ENCODE measurements around the gene PTPN4. TPM values are rescaled to one million over a fixed set of nuclear protein-coding genes. Genes with fewer than 3 reads are reported as not detected.

The PTPN4 gene
- total and polyA plus RNA-seq, 2 of the 13 experiments (the other 11 are each of a cell fraction or from before 2014, with no cell fraction given), result 20.3 to 34.6 TPM

DNA sequence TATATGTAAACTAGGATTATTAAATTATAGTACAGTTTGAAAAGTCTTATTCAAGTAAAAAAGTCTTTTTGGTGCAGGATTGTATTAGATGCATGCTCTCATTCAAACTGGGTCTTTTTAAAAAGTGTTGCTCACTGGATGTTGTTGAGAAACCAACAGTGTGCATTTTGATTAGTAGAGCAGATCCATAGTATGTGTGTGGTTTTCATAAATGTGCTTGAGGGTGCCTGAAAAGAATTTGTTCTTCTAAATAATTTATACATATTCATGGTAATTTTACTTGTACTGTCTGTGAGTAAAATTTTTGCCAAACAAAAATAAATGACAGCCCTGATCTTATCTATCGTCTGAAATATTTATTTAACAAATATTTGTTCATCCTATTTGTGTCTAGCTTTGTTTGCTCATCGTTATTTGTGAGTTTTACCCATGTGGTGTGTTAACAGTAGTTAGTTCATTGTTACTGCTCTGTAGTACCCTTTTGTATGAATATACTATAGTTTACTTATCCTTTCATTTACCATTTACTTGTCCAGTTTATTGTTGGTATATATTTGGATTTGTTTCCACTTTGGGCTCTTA is 50.4 kb downstream of the PTPN4 start (continued):
- TF ChIP-seq, protein P1, sequence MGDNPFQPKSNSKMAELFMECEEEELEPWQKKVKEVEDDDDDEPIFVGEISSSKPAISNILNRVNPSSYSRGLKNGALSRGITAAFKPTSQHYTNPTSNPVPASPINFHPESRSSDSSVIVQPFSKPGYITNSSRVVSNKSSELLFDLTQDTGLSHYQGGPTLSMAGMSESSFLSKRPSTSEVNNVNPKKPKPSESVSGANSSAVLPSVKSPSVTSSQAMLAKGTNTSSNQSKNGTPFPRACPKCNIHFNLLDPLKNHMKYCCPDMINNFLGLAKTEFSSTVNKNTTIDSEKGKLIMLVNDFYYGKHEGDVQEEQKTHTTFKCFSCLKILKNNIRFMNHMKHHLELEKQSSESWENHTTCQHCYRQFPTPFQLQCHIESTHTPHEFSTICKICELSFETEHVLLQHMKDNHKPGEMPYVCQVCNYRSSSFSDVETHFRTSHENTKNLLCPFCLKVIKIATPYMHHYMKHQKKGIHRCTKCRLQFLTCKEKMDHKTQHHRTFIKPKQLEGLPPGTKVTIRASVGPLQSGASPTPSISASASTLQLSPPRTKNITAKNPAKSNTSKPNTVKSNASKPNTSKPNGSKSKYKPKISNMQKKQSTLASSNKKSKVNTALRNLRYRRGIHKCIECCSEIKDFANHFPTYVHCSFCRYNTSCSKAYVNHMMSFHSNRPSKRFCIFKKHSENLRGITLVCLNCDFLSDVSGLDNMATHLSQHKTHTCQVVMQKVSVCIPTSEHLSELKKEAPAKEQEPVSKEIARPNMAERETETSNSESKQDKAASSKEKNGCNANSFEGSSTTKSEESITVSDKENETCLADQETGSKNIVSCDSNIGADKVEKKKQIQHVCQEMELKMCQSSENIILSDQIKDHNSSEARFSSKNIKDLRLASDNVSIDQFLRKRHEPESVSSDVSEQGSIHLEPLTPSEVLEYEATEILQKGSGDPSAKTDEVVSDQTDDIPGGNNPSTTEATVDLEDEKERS (CRISPR knock-in tag; IDR thresholded peaks at IDR 0.05), result no peak
- peak; percentile 69; the same call in 1 of the 2 replicates for TF ChIP-seq GATAD2A (CRISPR knock-in tag; IDR thresholded peaks at IDR 0.05)
- TF ChIP-seq, protein P2, sequence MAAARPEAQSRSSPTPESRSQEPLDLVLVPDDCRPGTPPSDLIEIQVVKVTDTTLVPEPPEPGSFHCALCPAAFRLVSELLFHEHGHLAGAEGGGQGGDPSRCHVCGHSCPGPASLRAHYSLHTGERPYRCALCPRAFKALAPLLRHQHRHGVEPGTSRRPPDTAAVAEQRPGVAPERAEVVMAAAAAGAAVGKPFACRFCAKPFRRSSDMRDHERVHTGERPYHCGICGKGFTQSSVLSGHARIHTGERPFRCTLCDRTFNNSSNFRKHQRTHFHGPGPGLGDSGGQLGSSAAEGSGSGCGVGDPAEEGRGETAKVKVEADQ (CRISPR knock-in tag; IDR thresholded peaks at IDR 0.05; ENCODE audit: borderline replicate concordance), result no peak
- peak; percentile 60; the same call in 1 of the 2 replicates for TF ChIP-seq RCOR2 (CRISPR knock-in tag; IDR thresholded peaks at IDR 0.05)
- TF ChIP-seq RXRB (CRISPR knock-in tag; IDR thresholded peaks at IDR 0.05; ENCODE audit: borderline replicate concordance), result peak; percentile 27; the same call in 1 of the 2 replicates
- TF ChIP-seq NKX3-1 (CRISPR knock-in tag; IDR thresholded peaks at IDR 0.05), result no peak
- TF ChIP-seq, protein P3, sequence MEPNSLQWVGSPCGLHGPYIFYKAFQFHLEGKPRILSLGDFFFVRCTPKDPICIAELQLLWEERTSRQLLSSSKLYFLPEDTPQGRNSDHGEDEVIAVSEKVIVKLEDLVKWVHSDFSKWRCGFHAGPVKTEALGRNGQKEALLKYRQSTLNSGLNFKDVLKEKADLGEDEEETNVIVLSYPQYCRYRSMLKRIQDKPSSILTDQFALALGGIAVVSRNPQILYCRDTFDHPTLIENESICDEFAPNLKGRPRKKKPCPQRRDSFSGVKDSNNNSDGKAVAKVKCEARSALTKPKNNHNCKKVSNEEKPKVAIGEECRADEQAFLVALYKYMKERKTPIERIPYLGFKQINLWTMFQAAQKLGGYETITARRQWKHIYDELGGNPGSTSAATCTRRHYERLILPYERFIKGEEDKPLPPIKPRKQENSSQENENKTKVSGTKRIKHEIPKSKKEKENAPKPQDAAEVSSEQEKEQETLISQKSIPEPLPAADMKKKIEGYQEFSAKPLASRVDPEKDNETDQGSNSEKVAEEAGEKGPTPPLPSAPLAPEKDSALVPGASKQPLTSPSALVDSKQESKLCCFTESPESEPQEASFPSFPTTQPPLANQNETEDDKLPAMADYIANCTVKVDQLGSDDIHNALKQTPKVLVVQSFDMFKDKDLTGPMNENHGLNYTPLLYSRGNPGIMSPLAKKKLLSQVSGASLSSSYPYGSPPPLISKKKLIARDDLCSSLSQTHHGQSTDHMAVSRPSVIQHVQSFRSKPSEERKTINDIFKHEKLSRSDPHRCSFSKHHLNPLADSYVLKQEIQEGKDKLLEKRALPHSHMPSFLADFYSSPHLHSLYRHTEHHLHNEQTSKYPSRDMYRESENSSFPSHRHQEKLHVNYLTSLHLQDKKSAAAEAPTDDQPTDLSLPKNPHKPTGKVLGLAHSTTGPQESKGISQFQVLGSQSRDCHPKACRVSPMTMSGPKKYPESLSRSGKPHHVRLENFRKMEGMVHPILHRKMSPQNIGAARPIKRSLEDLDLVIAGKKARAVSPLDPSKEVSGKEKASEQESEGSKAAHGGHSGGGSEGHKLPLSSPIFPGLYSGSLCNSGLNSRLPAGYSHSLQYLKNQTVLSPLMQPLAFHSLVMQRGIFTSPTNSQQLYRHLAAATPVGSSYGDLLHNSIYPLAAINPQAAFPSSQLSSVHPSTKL (CRISPR knock-in tag; IDR thresholded peaks at IDR 0.05), result peak; percentile 82
- peak; percentile 80 for TF ChIP-seq FOXA3 (CRISPR knock-in tag; IDR thresholded peaks at IDR 0.05)
- TF ChIP-seq HDAC1 (CRISPR knock-in tag; IDR thresholded peaks at IDR 0.05), result 0 out of 2 replicates have a peak, but pooled peaks have one; percentile 26
- TF ChIP-seq, protein P4, sequence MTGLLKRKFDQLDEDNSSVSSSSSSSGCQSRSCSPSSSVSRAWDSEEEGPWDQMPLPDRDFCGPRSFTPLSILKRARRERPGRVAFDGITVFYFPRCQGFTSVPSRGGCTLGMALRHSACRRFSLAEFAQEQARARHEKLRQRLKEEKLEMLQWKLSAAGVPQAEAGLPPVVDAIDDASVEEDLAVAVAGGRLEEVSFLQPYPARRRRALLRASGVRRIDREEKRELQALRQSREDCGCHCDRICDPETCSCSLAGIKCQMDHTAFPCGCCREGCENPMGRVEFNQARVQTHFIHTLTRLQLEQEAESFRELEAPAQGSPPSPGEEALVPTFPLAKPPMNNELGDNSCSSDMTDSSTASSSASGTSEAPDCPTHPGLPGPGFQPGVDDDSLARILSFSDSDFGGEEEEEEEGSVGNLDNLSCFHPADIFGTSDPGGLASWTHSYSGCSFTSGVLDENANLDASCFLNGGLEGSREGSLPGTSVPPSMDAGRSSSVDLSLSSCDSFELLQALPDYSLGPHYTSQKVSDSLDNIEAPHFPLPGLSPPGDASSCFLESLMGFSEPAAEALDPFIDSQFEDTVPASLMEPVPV (CRISPR knock-in tag; IDR thresholded peaks at IDR 0.05), result no peak
- TF ChIP-seq PHF20 (CRISPR knock-in tag; IDR thresholded peaks at IDR 0.05), result no peak
- TF ChIP-seq ARHGAP35 (CRISPR knock-in tag; IDR thresholded peaks at IDR 0.05; ENCODE audit: borderline replicate concordance), result no peak
- TF ChIP-seq SKI (IDR thresholded peaks at IDR 0.05; ENCODE audit: partially characterized antibody), result peak; percentile 23
- peak; percentile 73; the same call in 1 of the 2 replicates for TF ChIP-seq TBX3 (IDR thresholded peaks at IDR 0.05; ENCODE audit: borderline replicate concordance)
- 0 out of 2 replicates have a peak, but pooled peaks have one; percentile 31 for TF ChIP-seq HHEX (CRISPR knock-in tag; IDR thresholded peaks at IDR 0.05)
- no peak for TF ChIP-seq HNRNPLL (IDR thresholded peaks at IDR 0.05; ENCODE audit: low read depth, low read length, poor library complexity, severe bottlenecking)
- TF ChIP-seq, protein P5, sequence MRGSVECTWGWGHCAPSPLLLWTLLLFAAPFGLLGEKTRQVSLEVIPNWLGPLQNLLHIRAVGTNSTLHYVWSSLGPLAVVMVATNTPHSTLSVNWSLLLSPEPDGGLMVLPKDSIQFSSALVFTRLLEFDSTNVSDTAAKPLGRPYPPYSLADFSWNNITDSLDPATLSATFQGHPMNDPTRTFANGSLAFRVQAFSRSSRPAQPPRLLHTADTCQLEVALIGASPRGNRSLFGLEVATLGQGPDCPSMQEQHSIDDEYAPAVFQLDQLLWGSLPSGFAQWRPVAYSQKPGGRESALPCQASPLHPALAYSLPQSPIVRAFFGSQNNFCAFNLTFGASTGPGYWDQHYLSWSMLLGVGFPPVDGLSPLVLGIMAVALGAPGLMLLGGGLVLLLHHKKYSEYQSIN (CRISPR knock-in tag; IDR thresholded peaks at IDR 0.05; ENCODE audit: borderline replicate concordance), result no peak

All from HepG2 (cell line).